LNCaP clone FGC (cell line): ENCODE results near the gene SLC17A2.

Experiments
- DNase-seq: peaks from one replicate; pipeline ENCODE4 v3.0.0-alpha.2; 2011; ENCODE audit warnings: low read depth
- H3K4me3 ChIP-seq: 2 replicates; pipeline ENCODE4 v1.5.1; 2011; ENCODE audit warnings: mild to moderate bottlenecking, low read depth, low read length, control low read depth
- CTCF ChIP-seq: IDR thresholded peaks from 2 replicates; pipeline ENCODE4 v1.5.1; 2012; ENCODE audit warnings: mild to moderate bottlenecking; ENCODE audit not compliant: control insufficient read depth, insufficient read depth; ENCODE audit errors: extremely low read depth

The SLC17A2 gene

GRCh38 chr6:25898289-25898977 lies 32.1 kb downstream of the SLC17A2 start:
- DNase-seq: no peak
- no peak overlapping the region for H3K4me3 ChIP-seq
- TF ChIP-seq CTCF: no peak

GRCh38 chr6:25896252-25896651 lies 34.2 kb downstream of the SLC17A2 start:
- H3K4me3 ChIP-seq: no peak overlapping the region
- TF ChIP-seq CTCF: no peak
- no peak for DNase-seq

- no peak overlapping the region for H3K4me3 ChIP-seq
- DNase-seq: no peak
- no peak for TF ChIP-seq CTCF
Observed at GRCh38 chr6:25895771-25896170, 34.7 kb downstream of the SLC17A2 start.

GRCh38 chr6:25893778-25894177 lies 36.7 kb downstream of the SLC17A2 start:
- H3K4me3 ChIP-seq: no peak overlapping the region
- no peak for TF ChIP-seq CTCF
- no peak for DNase-seq

- no peak for DNase-seq
- TF ChIP-seq CTCF: no peak
- no peak overlapping the region for H3K4me3 ChIP-seq
Observed at GRCh38 chr6:25892877-25893276, 37.6 kb downstream of the SLC17A2 start.

- H3K4me3 ChIP-seq: no peak overlapping the region
- DNase-seq: peak; percentile 30
- TF ChIP-seq CTCF: peak; percentile 60
Observed at GRCh38 chr6:25889877-25890853, 40.3 kb downstream of the SLC17A2 start.
